GM18907 (cell line): ENCODE measurements around the gene GCHFR.

Source experiments
- ATAC-seq: cut with Tn5 transposase; IDR thresholded peaks from one replicate; pipeline ENCODE4 v1.9.1; 2021; ENCODE audit warnings: mild to moderate bottlenecking, moderate library complexity; ENCODE audit not compliant: unreplicated experiment

Gene GCHFR

DNA sequence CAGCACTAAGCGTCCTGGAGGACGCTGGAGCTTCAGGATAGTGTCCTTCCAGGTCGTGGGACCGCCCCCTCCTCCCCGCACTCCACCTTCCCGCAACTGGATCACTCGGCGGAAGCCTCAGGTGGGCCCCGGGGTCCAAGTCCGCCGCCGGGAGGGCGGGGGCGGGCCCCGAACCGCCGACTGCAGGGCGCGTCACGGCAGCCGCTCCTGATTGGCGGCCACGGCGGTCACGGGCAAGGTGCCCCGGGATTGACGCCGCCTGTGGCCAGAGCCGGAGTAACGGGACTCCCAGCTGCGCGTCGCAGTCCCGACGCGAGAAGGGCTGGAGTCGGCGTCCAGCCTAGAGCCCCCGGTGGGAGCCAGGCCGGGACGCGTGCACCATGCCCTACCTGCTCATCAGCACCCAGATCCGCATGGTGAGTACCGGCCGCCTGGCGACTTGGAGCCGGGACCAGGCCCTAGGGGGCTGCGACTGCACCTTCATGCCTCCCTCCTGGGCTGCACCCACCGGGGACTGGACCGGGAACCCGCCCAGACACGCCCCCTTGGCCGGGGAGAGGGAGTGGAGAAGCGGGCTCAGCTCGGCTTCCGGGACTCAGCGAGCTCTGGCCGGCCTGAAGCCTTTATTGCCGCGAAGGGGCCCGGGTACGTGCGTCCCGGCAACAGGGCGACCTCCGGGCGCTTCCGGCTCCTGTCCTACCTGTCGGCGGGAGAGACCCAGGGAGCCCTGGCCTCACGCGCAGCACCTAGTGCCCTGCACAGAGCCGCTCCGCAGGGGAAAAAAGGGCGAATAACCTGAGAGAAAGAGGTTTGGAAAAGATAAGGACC lies at the start of gene GCHFR:
GCHFR (plus strand) TSS at position 268 of the 828 bp plus-strand sequence; CDS start at position 381, 113 bp downstream.
- peak; percentile 38 for ATAC-seq

DNA sequence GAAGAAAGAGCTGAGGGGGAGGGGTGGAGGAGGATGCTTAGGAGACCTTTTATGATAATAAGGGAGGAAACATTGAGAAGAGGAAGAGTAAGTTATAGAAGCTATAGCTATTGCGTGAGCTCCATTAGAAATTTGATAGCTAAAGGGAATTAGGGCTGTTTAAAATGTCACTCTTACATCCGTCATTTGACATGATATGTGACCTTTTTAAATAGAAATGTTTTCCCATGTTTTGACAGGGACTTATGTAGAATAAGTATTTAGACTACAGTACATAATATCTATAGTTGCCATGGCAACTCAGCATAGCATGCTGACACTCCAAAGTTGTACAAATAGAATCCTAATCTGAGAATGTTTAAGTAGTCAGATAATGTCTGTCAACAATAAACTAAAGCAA lies 49.7 kb upstream of the GCHFR start:
- no peak for ATAC-seq

DNA sequence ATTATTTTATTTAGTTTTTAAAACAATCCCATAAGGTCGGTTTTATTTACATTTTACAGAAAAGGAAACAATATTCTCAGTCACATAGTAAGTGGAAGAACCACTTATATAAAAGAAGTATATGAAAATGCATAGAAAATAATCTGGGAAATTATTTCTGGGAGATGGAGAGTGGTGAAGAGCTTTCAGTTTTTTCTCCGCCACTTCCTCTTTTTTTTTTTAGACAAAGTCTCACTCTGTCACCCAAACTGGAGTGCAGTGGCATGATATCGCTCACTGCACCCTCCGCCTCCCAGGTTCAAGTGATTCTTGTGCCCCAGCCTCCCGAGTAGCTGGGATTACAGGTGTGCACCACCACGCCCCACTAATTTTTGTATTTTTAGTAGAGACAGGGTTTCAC lies 47.7 kb upstream of the GCHFR start:
- no peak for ATAC-seq

- no peak for ATAC-seq
These were observed 42.2 kb upstream of the GCHFR start for GRCh38 chr15:40721701-40722100.

DNA sequence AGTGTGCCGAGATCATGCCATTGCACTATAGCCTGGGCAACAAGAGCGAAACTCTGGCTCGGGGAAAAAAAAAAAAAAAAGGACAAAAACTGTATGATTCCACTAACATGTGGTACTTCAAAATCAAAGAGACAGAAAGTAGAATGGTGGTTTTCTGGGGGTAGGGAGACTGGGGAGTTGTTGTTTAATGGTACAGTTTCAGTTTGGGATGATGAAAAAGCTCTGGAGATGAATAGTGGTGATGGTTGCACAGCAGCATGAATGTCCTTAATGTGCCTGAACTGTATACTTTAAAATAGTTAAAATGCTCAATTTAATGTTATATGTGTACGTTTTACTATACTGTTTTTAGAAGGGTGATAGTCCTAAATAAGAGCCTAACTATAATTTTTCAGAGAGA lies 41.5 kb upstream of the GCHFR start:
- ATAC-seq = no peak

DNA sequence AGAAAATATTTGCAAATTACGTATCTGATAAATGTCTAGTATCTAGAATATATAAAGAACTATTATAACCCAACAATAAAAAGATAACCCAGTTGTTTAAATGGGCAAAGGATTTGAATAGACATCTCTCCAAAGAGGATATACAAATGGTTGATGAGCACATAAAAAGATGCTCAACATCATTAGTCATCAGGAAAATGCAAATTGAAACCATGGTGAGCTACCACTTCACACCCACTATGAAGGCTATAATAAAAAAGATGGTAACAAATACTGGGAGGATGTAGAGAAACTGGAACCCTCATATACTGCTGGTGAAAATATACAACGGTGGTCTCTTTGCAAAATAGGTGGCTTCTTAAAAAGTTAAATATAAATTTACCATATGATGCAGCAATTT lies 40.9 kb upstream of the GCHFR start:
- ATAC-seq = no peak

DNA sequence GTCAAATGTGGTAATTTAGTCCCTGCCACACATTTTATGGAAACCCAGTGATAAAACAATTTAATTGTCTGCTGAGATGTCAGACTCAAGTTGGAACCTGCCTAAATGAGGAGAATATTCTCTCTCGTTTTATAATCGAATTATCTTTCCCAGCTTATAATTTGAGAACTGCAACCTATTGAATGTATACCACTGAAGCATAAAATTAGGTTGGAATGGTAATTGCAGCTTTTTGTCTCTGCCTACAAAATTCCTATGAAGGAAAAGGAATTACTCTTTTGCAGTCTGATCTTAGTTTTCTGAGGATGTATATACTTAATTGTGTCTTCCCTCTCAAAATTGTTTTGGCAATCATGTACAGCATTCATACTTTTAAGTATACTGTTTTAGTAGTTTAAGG lies 39.9 kb upstream of the GCHFR start:
- ATAC-seq = no peak

DNA sequence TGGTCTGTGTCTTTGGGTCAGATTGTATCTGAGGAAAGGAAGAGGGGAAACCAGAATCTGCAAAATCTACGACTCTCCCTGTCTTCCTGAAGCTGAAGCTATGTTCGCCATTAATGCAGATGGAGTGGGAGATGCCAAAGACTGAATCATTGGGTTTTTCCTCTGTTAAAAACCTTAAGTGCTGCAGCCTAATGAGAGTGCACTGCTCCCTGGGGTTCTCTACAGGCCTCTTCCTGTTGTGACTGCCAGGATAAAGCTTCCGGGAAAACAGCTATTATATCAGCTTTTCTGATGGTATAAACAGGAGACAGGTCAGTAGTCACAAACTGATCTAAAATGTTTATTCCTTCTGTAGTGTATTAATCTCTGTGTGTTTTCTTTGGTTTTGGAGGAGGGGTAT lies 32.8 kb upstream of the GCHFR start:
- ATAC-seq = no peak

GRCh38 chr15:40736575-40736974 lies 27.3 kb upstream of the GCHFR start:
- ATAC-seq = no peak

DNA sequence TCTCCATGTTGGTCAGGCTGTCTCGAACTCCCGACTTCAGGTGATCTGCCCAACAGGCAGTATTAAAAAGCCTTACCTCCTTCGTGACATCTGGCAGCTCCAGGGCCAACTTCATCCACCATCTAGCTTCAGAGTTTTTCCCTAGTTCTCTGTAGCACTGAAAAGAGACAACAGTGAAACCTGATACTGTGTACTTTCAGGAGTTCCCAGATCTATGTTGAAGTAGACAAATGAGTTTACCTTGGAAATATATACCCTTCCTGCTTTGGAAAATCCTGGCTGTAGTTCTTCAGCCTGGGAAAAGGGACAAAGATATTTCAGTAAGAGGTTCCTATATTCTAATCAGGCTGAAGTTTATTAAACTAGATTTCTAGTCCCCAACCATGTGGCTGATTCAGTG lies 26.8 kb upstream of the GCHFR start:
- no peak for ATAC-seq

DNA sequence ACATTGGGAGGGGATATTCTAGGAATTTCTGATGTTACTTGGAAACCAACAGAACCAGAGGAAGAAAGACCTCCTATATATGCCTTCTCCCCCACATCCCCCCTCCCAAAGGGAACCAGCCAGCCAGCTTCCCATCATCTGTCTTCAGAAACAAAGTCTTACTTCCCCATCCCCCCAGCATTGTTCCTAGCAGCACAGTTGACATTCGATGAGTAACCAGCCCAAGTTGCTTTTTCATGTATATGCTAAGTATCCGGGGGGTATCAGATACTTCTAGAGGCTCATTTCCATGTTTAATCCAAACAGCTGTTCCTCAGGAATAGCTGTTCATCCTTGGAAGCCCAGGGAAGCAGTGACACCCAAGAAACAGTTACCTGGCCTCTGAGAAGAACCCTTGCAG lies 24.8 kb upstream of the GCHFR start:
- ATAC-seq = no peak

GRCh38 chr15:40739854-40740253 lies 24.0 kb upstream of the GCHFR start:
- no peak for ATAC-seq

DNA sequence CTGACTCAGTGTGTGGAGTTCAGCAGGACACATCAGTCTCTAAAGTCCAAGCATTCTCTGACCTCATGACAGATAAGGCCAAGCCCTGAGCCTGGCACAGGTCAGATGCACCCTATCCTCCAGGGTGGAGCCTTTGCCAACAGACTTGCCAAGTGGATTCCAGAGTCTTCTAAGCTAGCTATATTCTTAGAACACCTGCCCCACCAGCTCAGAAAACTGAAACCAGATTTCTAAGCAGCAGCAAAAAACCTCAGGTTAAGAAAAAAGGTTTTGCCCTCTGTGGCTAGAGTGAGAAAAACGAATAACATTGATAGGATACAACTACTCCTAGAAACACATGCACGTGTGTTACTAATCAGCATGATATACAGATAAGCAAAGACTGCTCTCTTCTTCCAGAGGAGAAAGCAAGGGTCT lies 20.4 kb upstream of the GCHFR start:
- ATAC-seq = no peak

GRCh38 chr15:40743921-40744814 lies 19.7 kb upstream of the GCHFR start:
- ATAC-seq = no peak

DNA sequence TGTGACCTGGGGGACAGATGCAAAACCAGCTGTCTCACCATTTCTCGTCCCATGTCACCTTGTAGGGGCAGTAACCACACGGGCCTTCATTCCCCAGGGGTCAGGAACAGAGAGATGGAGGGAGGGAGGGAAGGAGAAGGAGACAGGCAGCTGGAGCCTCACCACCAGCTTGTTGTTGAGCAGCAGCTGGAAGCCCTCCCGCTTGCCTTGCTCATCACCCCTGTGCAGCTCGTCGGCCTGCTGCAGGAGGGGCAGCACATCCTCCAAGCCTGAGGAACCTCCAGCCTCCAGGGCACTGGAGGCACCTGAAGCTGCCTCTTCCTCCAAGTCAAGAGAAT lies 19.1 kb upstream of the GCHFR start:
- ATAC-seq = no peak

- ATAC-seq = no peak
These were observed 16.9 kb upstream of the GCHFR start for GRCh38 chr15:40746916-40747418.

GRCh38 chr15:40747685-40748631 lies 15.9 kb upstream of the GCHFR start:
- ATAC-seq = no peak

DNA sequence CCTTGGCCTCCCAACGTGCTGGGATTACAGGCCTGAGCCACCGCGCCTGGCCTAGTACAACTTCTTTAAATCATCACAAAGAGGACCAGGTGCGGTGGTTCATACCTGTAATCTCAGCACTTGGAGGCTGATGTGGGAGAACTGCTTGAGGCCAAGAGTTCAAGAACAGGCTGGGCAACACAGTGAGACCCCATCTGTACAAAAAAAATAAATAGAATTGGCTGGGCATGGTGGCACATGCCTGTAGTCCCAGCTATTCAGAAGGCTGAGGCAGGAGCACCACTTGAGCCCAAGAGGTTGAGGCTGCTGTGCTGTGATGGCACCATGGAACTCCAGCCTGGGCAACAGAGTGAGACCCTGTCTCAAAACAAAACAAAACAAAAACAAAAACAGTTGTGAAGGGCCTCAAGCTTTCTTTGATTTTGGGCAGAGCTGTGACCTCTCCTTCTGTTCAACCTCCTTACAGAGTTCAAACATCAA lies 14.7 kb upstream of the GCHFR start:
- ATAC-seq = no peak

- no peak for ATAC-seq
These were observed 13.0 kb upstream of the GCHFR start for GRCh38 chr15:40750885-40751284.

GRCh38 chr15:40751745-40752144 lies 12.1 kb upstream of the GCHFR start:
- ATAC-seq = no peak

- ATAC-seq = peak; percentile 3
These were observed 9.3 kb upstream of the GCHFR start for GRCh38 chr15:40754574-40754882.
